ENCODE data around the gene SKAP2.

GRCh38 chr7:26624839-26625238 lies 239.6 kb downstream of the SKAP2 start:
- TF ChIP-seq CTCF (optimal IDR thresholded peaks at IDR 0.05 in 1 of 3, IDR thresholded peaks at IDR 0.05 in 1 of 3, conservative IDR thresholded peaks at IDR 0.05 in 1 of 3; ENCODE audit: extremely low read depth in 1 of 3, insufficient read depth in 2 of 3, low read length in 3 of 3) (no peak), EZH2 (IDR thresholded peaks at IDR 0.05; ENCODE audit: low read length) (no peak)

Data from keratinocyte (primary cell).